ENCODE results near the gene CAMK4.

GRCh38 chr5:111227801-111228200 is 3.6 kb downstream of the CAMK4 start:
- no peak for TF ChIP-seq CTCF (conservative IDR thresholded peaks at IDR 0.05 in 1 of 2, IDR thresholded peaks at IDR 0.05 in 1 of 2; ENCODE audit: low read depth in 1 of 2, low read length in 2 of 2)
- no peak for TF ChIP-seq EZH2 (IDR thresholded peaks at IDR 0.05; ENCODE audit: low read length, missing control alignments)

Data from fibroblast of lung (primary cell).